Testis (tissue), 2 donors: ENCODE measurements around the gene PPP1R7.

Experiments used
- CTCF ChIP-seq, 3 experiments: fragments of 450-650 bp in 2 of 3; fragments of 200-600 bp in 1 of 3; sonication (generic) in 1 of 3; IDR thresholded peaks; one replicate each; pipeline ENCODE4 v1.5.1; 2016 to 2019; ENCODE audit warnings: antibody characterized with exemption in 3 of 3, mild to moderate bottlenecking in 2 of 3, moderate library complexity in 1 of 3
- POLR2A ChIP-seq: fragments of 450-650 bp; IDR thresholded peaks from one replicate; pipeline ENCODE4 v1.6.1; 2017; ENCODE audit warnings: antibody characterized with exemption, mild to moderate bottlenecking, moderate library complexity

- no peak for TF ChIP-seq CTCF (IDR thresholded peaks at IDR 0.05)
- no peak for TF ChIP-seq POLR2A
Observed at GRCh38 chr2:241199897-241200821, 49.9 kb downstream of the PPP1R7 start.
